ENCODE data around the gene ZNF385B.

ZNF385B gene

DNA sequence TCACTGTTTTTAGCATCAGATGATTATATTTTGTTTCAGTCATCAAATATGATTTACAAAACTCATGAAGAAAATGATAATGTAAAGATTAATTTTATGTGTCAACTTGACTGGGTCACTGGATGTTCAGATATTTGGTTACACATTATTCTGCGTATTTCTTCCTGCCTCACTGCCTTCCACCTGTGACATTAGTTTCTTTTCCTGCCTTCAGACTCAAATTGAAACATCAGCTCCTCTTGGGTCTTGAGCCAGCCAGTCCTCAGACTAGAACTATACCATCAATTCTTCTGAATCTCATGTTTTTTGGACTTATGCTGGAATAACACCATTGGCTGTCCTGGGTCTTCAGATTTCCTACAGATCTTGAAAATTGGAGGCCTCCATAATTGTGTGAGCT, 96.7 kb downstream of the ZNF385B start:
- no peaks in the 10 kb centered on the region; the same call in 1 of the 2 replicates for H3K9me3 ChIP-seq
- TF ChIP-seq Cebpa-rat (IDR thresholded peaks at IDR 0.05) = no peak
- no peaks in the 10 kb centered on the region for H3K4me1 ChIP-seq
- no peaks in the 10 kb centered on the region for H3K36me3 ChIP-seq
- no peaks in the 10 kb centered on the region for H3K27me3 ChIP-seq
- no peak overlapping the region for H3K4me3 ChIP-seq
- no peak overlapping the region for H3K27ac ChIP-seq
- H3K9ac ChIP-seq = no peak overlapping the region
- no peaks in the 10 kb centered on the region for H4K20me1 ChIP-seq
- H3K4me2 ChIP-seq = no peak overlapping the region

DNA sequence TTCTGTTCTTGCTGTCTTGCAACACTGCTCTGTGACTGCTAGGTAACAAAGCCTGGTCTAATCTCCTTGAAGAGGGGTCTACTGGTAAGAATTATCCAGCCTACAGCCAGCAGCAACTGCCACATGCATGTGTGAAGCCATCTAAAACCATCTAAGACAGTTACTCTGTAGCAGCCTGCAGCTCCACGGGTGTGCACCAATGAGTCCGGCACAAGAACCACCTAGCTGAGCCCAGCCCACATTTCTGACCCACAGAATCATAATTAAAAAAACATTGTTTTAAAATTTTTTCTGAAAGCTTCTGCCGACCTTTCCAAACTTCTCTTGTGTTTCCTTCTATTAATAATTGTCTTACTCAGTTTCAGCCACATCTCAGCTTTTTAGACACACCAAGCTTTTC, 102.8 kb downstream of the ZNF385B start:
- H3K27me3 ChIP-seq = no peaks in the 10 kb centered on the region
- H3K4me3 ChIP-seq = no peak overlapping the region
- H3K9me3 ChIP-seq = 0 out of 2 replicates have a peak, but pooled peaks cover 6% of the 10 kb centered on the region
- TF ChIP-seq Cebpa-rat (IDR thresholded peaks at IDR 0.05) = no peak
- H3K4me2 ChIP-seq = no peak overlapping the region
- H3K9ac ChIP-seq = no peak overlapping the region
- H3K4me1 ChIP-seq = no peaks in the 10 kb centered on the region
- H3K27ac ChIP-seq = no peak overlapping the region
- no peaks in the 10 kb centered on the region for H4K20me1 ChIP-seq
- H3K36me3 ChIP-seq = no peaks in the 10 kb centered on the region

DNA sequence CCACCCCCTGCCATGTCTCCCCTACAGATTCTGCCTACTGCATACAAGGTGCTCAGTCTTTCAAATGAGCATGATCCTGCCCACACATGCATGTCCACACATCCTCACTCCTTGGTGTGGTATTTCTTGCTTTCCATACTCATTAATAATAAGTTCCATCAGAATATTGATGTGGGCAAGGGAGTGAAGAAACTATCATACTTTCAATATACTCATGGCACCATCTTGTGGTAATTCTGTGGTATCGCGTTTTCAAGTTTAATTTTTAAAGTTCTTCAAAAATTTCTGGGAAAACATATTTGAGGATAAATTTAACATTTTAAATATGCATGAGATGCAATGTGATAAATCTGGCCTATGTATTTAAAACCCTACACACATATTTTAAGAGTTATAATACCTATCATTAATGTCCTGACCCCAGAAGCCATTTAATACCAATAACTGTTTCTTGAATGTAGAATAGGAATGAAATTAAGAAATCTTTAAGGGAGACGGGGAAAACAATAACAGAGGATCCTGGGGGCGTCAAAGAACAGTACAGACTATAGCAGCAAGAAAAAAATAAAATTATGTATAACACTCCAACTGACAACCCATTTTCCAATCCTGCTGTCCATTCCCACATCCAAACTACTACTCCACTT, 110.1 kb downstream of the ZNF385B start:
- Histone ChIP-seq H3K4me2 (no peak overlapping the region), H3K27ac (no peak overlapping the region), H3K27me3 (no peaks in the 10 kb centered on the region), H3K36me3 (no peaks in the 10 kb centered on the region), H3K4me1 (no peaks in the 10 kb centered on the region), H3K4me3 (no peak overlapping the region), H4K20me1 (no peaks in the 10 kb centered on the region), H3K9ac (no peak overlapping the region), H3K9me3 (no peaks in the 10 kb centered on the region)
- TF ChIP-seq Cebpa-rat (IDR thresholded peaks at IDR 0.05) = no peak

DNA sequence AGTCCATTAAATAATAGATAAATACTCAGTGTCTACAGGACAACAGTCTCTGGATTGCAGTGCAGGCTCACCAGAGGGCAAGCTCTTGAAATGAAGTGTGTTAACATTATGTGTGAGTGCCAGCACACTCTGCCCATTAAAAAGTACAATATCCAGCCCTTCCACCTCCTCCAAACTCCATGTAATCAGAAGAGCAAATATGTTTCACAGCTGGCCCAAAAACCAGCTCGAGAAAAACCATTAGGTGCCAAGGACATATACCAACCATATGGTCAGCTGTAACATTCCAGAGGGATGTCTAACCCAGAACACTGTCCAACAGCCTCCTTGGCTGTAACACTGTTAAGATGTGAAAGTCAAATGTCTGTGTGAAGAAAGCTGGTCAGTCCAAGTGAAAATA, 112.2 kb downstream of the ZNF385B start:
- no peak overlapping the region for H3K4me3 ChIP-seq
- no peak for TF ChIP-seq Cebpa-rat (IDR thresholded peaks at IDR 0.05)
- H3K9ac ChIP-seq = no peak overlapping the region
- no peaks in the 10 kb centered on the region for H3K27me3 ChIP-seq
- no peak overlapping the region for H3K27ac ChIP-seq
- H3K9me3 ChIP-seq = no peaks in the 10 kb centered on the region
- no peak overlapping the region for H3K4me2 ChIP-seq
- no peaks in the 10 kb centered on the region for H3K36me3 ChIP-seq
- no peaks in the 10 kb centered on the region for H3K4me1 ChIP-seq
- no peaks in the 10 kb centered on the region for H4K20me1 ChIP-seq

DNA sequence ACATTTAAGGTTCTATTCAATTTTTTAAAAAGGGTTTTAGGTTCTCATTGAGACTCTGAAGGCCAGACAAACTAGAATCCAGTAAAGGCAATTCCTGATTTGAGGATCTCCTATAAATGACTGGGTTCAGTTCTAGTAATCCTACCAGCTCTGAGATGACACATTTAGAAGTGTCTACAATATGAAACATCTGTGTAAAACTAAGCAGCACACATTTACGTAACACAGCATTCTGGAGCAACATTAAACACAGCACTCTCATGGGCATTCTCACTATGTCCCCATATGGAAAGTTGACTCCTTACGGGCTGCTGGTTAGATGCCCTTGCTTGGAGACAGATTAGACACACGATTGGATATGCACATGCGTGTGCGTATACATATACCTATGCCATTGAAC, 114.4 kb downstream of the ZNF385B start:
- Histone ChIP-seq H3K36me3 (no peaks in the 10 kb centered on the region), H3K27ac (no peak overlapping the region), H3K4me3 (no peak overlapping the region), H4K20me1 (no peaks in the 10 kb centered on the region), H3K9ac (no peak overlapping the region), H3K27me3 (no peaks in the 10 kb centered on the region), H3K9me3 (no peaks in the 10 kb centered on the region), H3K4me2 (no peak overlapping the region), H3K4me1 (no peaks in the 10 kb centered on the region)
- TF ChIP-seq Cebpa-rat (IDR thresholded peaks at IDR 0.05) = no peak

DNA sequence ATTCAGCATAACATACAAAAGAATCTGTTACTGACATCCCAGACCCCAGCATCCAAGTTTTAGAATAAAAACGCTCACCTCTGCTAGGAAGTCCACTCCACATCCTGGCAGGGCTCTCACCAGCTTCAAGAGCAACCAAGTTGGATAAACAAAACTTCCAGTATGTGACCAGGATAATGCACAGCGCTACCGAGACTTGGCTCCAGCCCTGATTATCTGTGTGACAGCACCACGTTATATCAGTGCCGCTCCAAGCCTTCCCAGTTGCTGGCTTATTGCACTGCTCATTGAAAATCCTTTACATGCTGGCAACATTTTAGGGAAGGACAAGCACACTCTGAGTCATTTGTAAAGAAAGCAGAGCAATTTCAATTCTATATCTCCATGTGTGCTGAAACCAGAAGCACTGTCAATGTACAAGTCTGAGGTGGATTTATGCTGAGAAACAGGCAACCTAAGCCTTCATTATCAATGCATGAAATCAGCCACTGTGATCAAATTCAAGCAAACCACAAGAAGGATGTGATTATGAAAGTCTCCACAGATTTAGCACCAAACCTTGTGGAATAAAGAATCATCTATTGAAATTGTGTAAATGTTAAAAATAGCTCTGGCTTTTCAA, 115.7 kb downstream of the ZNF385B start:
- Histone ChIP-seq H3K36me3 (no peaks in the 10 kb centered on the region), H3K4me1 (no peaks in the 10 kb centered on the region), H3K9ac (no peak overlapping the region), H3K9me3 (no peaks in the 10 kb centered on the region), H4K20me1 (no peaks in the 10 kb centered on the region), H3K27me3 (no peaks in the 10 kb centered on the region), H3K4me2 (no peak overlapping the region), H3K4me3 (no peak overlapping the region), H3K27ac (no peak overlapping the region)
- TF ChIP-seq Cebpa-rat (IDR thresholded peaks at IDR 0.05) = no peak

DNA sequence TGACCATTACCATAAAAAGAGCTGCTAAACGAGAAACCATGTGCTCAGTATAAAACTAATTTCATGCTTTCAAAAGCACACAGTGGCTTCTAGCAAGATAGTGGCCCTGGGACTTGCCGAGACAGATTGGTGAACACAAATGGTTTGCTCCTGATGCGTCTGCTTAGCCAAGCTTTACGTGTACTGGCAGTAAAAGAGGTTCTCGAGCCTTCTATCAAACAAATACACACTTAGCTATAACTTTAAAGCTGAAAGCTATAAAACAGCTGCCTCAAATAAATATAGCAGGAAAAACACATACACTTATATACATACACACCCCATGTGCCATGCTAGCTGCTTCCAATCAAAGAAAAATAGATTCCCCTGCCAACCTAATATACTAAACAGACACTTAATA, 117.0 kb downstream of the ZNF385B start:
- Histone ChIP-seq H3K9ac (no peak overlapping the region), H3K9me3 (no peaks in the 10 kb centered on the region), H3K27me3 (no peaks in the 10 kb centered on the region), H4K20me1 (no peaks in the 10 kb centered on the region), H3K4me3 (no peak overlapping the region), H3K36me3 (no peaks in the 10 kb centered on the region), H3K4me1 (no peaks in the 10 kb centered on the region), H3K4me2 (no peak overlapping the region), H3K27ac (no peak overlapping the region)
- TF ChIP-seq Cebpa-rat (IDR thresholded peaks at IDR 0.05) = no peak

DNA sequence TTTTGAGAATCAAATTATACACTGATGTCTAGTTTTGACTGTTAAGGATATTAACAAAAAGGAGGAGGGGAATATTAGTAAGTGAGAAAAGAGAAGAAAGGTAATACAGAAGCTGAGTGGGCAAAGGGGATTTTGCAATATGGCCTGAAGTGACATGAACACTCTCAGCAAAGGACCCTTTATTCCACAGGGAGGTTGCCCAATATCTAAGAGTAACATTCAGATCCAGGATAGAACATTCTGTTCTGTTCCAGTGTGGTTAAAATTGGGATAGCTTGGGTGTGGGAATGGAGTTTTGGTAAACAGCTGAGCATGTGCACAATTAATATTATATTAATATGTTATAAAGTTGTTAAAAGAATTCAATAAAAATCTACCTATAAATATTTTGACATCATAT, 120.1 kb downstream of the ZNF385B start:
- H3K9me3 ChIP-seq = no peaks in the 10 kb centered on the region
- H3K4me1 ChIP-seq = no peaks in the 10 kb centered on the region
- no peak for TF ChIP-seq Cebpa-rat (IDR thresholded peaks at IDR 0.05)
- H3K4me3 ChIP-seq = no peak overlapping the region
- no peak overlapping the region for H3K9ac ChIP-seq
- H3K36me3 ChIP-seq = no peaks in the 10 kb centered on the region
- H3K27me3 ChIP-seq = no peaks in the 10 kb centered on the region
- no peak overlapping the region for H3K4me2 ChIP-seq
- no peak overlapping the region for H3K27ac ChIP-seq
- no peaks in the 10 kb centered on the region for H4K20me1 ChIP-seq

DNA sequence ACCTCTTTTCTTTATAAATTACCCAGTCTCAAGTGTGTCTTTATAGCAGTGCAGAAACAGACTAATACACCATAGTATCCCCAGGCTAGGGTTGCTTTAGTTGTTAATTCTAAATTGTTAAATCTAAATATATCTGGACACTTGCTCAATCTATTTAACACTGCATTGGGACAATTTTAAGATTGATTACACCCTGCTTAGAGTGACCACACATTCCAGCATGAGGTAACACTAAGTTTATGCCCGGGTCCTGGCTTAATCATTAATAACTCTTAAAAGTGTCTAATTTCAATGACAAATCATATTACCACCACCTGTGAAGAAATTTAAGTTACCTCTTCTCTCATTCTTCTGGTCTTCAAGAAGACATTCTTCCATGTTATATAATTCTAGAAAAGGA, 131.4 kb downstream of the ZNF385B start:
- Histone ChIP-seq H3K27ac (no peak overlapping the region), H3K9ac (no peak overlapping the region), H3K4me2 (no peak overlapping the region)

DNA sequence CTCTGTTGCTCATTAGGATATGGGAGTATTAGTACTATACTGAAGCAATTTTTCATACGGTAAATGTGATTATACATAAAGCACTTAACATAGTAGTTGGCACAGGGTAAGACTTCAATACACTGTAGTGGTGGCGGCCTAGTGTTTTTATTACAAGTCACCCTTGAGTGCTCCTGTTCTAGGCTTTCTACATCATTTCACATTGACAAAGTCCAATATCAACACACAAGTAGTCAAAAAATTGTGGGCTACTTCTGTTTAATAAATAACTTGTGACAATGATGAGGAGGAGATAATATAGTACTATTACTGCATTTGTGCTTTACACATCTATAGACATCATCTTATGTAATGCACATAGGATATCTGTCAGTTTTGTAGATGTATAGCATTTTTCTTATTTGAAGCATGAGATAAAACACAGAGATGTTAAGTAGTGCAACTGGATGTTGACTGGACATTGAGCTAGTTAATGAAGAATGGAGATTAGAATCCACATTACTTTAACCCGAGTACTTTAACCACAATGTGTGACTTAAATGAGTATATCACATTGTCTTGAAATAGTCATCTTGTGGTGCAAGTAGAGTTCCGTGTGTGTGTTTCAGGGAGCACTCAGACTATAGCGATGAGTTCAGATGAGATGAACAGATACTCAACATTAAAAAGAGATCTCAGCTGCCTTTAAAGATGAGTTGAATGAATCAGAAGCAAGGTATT, 134.8 kb downstream of the ZNF385B start:
- Histone ChIP-seq H3K4me1 (no peaks in the 10 kb centered on the region), H3K9ac (no peak overlapping the region), H3K36me3 (no peaks in the 10 kb centered on the region), H3K27ac (no peak overlapping the region), H3K27me3 (no peaks in the 10 kb centered on the region), H3K4me3 (no peak overlapping the region), H3K4me2 (no peak overlapping the region), H3K9me3 (no peaks in the 10 kb centered on the region), H4K20me1 (no peaks in the 10 kb centered on the region)
- no peak for TF ChIP-seq Cebpa-rat (IDR thresholded peaks at IDR 0.05)

More for the DNA sequence above, 131.4 kb downstream of the ZNF385B start:
- no peaks in the 10 kb centered on the region for H3K4me1 ChIP-seq
- no peaks in the 10 kb centered on the region for H3K36me3 ChIP-seq
- no peak for TF ChIP-seq Cebpa-rat (IDR thresholded peaks at IDR 0.05)
- no peaks in the 10 kb centered on the region for H4K20me1 ChIP-seq
- H3K4me3 ChIP-seq = no peak overlapping the region
- no peaks in the 10 kb centered on the region for H3K9me3 ChIP-seq
- H3K27me3 ChIP-seq = no peaks in the 10 kb centered on the region
